Activated naive CD4-positive, alpha-beta T cell treated with anti-CD3 and anti-CD28 coated beads, Interleukin-2, amount 50 U/mL, for 72 hours (primary cell): Measurements from ENCODE around the gene RNLS. TPM values are rescaled to one million over a fixed set of nuclear protein-coding genes. Genes with fewer than 3 reads are reported as not detected.

Experiments
- ATAC-seq, 2 donors: fragments of 150-1000 bp; cut with Tn5 transposase; 2 replicates each; pipeline ENCODE4 v1.10.0; 2021; ENCODE audit warnings: mild to moderate bottlenecking in 2 of 2, moderate library complexity in 2 of 2
- DNase-seq, 2 donors: peaks; one replicate each; pipeline ENCODE4 v3.0.0; 2021 to 2022; ENCODE audit warnings: low spot score in 2 of 2
- H3K27ac Mint-ChIP-seq, 2 donors: one replicate each; pipeline ENCODE4 v1.8.0; 2022; ENCODE audit warnings: mild to moderate bottlenecking in 2 of 2, mixed read lengths in 2 of 2
- H3K36me3 Mint-ChIP-seq, 2 donors: one replicate each; pipeline ENCODE4 v1.8.0; 2022; ENCODE audit warnings: mixed read lengths in 2 of 2
- H3K9me3 Mint-ChIP-seq, 2 donors: one replicate each; pipeline ENCODE4 v1.8.0; 2022; ENCODE audit warnings: mixed read lengths in 2 of 2
- total RNA-seq, 2 donors: library from RNA; stranded (reverse); gene quantifications; one replicate each; pipeline ENCODE4 v1.2.3, GENCODE V29; 2022

The RNLS gene
- total RNA-seq, 2 donors from 2014 or later, result 3.3 to 3.8 TPM

- ATAC-seq (no peak), DNase-seq (no peak)
- Mint-ChIP-seq H3K27ac (no peak overlapping the region), H3K9me3 (no peaks in the 10 kb centered on the region), H3K36me3 (no peaks in the 10 kb centered on the region)
Observed at GRCh38 chr10:88562152-88562551, 21.0 kb downstream of the RNLS start.

- Mint-ChIP-seq H3K36me3 (no peaks in the 10 kb centered on the region), H3K27ac (no peak overlapping the region), H3K9me3 (no peaks in the 10 kb centered on the region)
- ATAC-seq, result no peak
- DNase-seq, result no peak
Observed at GRCh38 chr10:88557658-88558057, 25.5 kb downstream of the RNLS start.

- Mint-ChIP-seq H3K9me3 (no peaks in the 10 kb centered on the region), H3K36me3 (no peaks in the 10 kb centered on the region), H3K27ac (no peak overlapping the region)
- DNase-seq (no peak), ATAC-seq (no peak)
Observed at GRCh38 chr10:88557256-88557655, 25.9 kb downstream of the RNLS start.

GRCh38 chr10:88555190-88555908, 27.8 kb downstream of the RNLS start:
- ATAC-seq, result no peak

GRCh38 chr10:88553116-88553752, 29.9 kb downstream of the RNLS start:
- no peaks in the 10 kb centered on the region for H3K36me3 Mint-ChIP-seq
- ATAC-seq, result peak; percentile 62 to 75

More at GRCh38 chr10:88555190-88555908, 27.8 kb downstream of the RNLS start:
- H3K9me3 Mint-ChIP-seq, result no peaks in the 10 kb centered on the region
- no peak for DNase-seq
- H3K36me3 Mint-ChIP-seq, result no peaks in the 10 kb centered on the region
- H3K27ac Mint-ChIP-seq, result no peak overlapping the region

GRCh38 chr10:88551246-88551645, 31.9 kb downstream of the RNLS start:
- H3K27ac Mint-ChIP-seq, result no peak overlapping the region
- ATAC-seq (no peak), DNase-seq (no peak)
- H3K36me3 Mint-ChIP-seq, result no peaks in the 10 kb centered on the region
- H3K9me3 Mint-ChIP-seq, result no peaks in the 10 kb centered on the region

More at GRCh38 chr10:88553116-88553752, 29.9 kb downstream of the RNLS start:
- Mint-ChIP-seq H3K27ac (no peak overlapping the region), H3K9me3 (no peaks in the 10 kb centered on the region)
- peak in 1 of 2 donors; percentile 14 for DNase-seq

GRCh38 chr10:88546497-88546896, 36.6 kb downstream of the RNLS start:
- no peak for ATAC-seq

GRCh38 chr10:88545359-88545758, 37.8 kb downstream of the RNLS start:
- no peak for ATAC-seq
- H3K36me3 Mint-ChIP-seq, result no peaks in the 10 kb centered on the region
- H3K9me3 Mint-ChIP-seq, result no peaks in the 10 kb centered on the region
- no peak overlapping the region for H3K27ac Mint-ChIP-seq
- DNase-seq, result no peak

More at GRCh38 chr10:88546497-88546896, 36.6 kb downstream of the RNLS start:
- H3K36me3 Mint-ChIP-seq, result no peaks in the 10 kb centered on the region
- no peak for DNase-seq
- H3K27ac Mint-ChIP-seq, result no peak overlapping the region
- H3K9me3 Mint-ChIP-seq, result no peaks in the 10 kb centered on the region

GRCh38 chr10:88544140-88544870, 38.8 kb downstream of the RNLS start:
- DNase-seq, result no peak
- no peak overlapping the region for H3K27ac Mint-ChIP-seq
- ATAC-seq, result peak in 1 of 2 donors; percentile 34
- H3K36me3 Mint-ChIP-seq, result no peaks in the 10 kb centered on the region
- no peaks in the 10 kb centered on the region for H3K9me3 Mint-ChIP-seq

GRCh38 chr10:88542522-88542921, 40.6 kb downstream of the RNLS start:
- ATAC-seq, result no peak
- Mint-ChIP-seq H3K36me3 (no peaks in the 10 kb centered on the region), H3K9me3 (no peaks in the 10 kb centered on the region), H3K27ac (no peak overlapping the region)
- no peak for DNase-seq

- no peaks in the 10 kb centered on the region for H3K9me3 Mint-ChIP-seq
- no peak for DNase-seq
- no peaks in the 10 kb centered on the region for H3K36me3 Mint-ChIP-seq
- no peak for ATAC-seq
- no peak overlapping the region for H3K27ac Mint-ChIP-seq
Observed at GRCh38 chr10:88541116-88541626, 41.9 kb downstream of the RNLS start.

- no peaks in the 10 kb centered on the region for H3K9me3 Mint-ChIP-seq
- no peak overlapping the region for H3K27ac Mint-ChIP-seq
- DNase-seq (no peak), ATAC-seq (no peak)
- no peaks in the 10 kb centered on the region for H3K36me3 Mint-ChIP-seq
Observed at GRCh38 chr10:88540351-88540750, 42.8 kb downstream of the RNLS start.

- no peak overlapping the region for H3K27ac Mint-ChIP-seq
- no peaks in the 10 kb centered on the region for H3K9me3 Mint-ChIP-seq
- no peaks in the 10 kb centered on the region for H3K36me3 Mint-ChIP-seq
- ATAC-seq (no peak), DNase-seq (no peak)
Observed at GRCh38 chr10:88538048-88538447, 45.1 kb downstream of the RNLS start.

- ATAC-seq (no peak), DNase-seq (no peak)
- Mint-ChIP-seq H3K36me3 (no peaks in the 10 kb centered on the region), H3K27ac (no peak overlapping the region), H3K9me3 (no peaks in the 10 kb centered on the region)
Observed at GRCh38 chr10:88537322-88537721, 45.8 kb downstream of the RNLS start.

GRCh38 chr10:88536437-88536836, 46.7 kb downstream of the RNLS start:
- H3K27ac Mint-ChIP-seq, result no peak overlapping the region

GRCh38 chr10:88534072-88534665, 48.9 kb downstream of the RNLS start:
- H3K36me3 Mint-ChIP-seq, result no peaks in the 10 kb centered on the region
- H3K9me3 Mint-ChIP-seq, result no peaks in the 10 kb centered on the region
- ATAC-seq (no peak), DNase-seq (no peak)
- no peak overlapping the region for H3K27ac Mint-ChIP-seq

More at GRCh38 chr10:88536437-88536836, 46.7 kb downstream of the RNLS start:
- ATAC-seq, result no peak
- DNase-seq, result no peak
- H3K9me3 Mint-ChIP-seq, result no peaks in the 10 kb centered on the region
- no peaks in the 10 kb centered on the region for H3K36me3 Mint-ChIP-seq
